C4-2B (cell line): ENCODE results near the gene TSPYL6.

Experiments
- ZFX ChIP-seq: fragments of 450-650 bp; IDR thresholded peaks from 2 replicates; pipeline ENCODE4 v1.6.1; 2017
- TF ChIP-seq, protein P1 (sequence below): fragments of 450-650 bp; conservative IDR thresholded peaks from 2 replicates; pipeline ENCODE4 v1.5.1; 2017; ENCODE audit warnings: mild to moderate bottlenecking

DNA sequence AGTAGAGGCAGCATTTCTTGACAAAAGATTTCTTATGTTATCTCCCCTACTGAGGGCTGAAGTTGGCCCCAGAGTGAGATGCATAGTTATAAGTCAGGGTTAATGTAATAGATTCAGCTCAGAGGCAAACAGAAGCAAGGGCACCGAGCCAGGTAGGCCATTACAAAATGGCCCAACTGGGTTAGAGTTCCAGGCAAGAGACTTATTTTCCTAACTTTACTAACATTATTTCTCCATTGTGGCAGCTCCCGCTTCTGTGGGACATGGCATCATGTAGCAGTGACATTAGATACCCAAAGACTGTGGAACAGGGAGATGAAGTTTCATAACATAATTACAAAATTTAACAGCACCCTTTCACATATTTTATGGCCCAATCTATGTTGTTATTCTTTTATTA is 27.1 kb downstream of the TSPYL6 start:
- TF ChIP-seq, protein P1, sequence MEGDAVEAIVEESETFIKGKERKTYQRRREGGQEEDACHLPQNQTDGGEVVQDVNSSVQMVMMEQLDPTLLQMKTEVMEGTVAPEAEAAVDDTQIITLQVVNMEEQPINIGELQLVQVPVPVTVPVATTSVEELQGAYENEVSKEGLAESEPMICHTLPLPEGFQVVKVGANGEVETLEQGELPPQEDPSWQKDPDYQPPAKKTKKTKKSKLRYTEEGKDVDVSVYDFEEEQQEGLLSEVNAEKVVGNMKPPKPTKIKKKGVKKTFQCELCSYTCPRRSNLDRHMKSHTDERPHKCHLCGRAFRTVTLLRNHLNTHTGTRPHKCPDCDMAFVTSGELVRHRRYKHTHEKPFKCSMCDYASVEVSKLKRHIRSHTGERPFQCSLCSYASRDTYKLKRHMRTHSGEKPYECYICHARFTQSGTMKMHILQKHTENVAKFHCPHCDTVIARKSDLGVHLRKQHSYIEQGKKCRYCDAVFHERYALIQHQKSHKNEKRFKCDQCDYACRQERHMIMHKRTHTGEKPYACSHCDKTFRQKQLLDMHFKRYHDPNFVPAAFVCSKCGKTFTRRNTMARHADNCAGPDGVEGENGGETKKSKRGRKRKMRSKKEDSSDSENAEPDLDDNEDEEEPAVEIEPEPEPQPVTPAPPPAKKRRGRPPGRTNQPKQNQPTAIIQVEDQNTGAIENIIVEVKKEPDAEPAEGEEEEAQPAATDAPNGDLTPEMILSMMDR = no peak
- no peak for TF ChIP-seq ZFX
